ENCODE data around the gene EXO1.

GRCh38 chr1:241800640-241801039, 47.4 kb upstream of the EXO1 start:
- TF ChIP-seq, protein P1, sequence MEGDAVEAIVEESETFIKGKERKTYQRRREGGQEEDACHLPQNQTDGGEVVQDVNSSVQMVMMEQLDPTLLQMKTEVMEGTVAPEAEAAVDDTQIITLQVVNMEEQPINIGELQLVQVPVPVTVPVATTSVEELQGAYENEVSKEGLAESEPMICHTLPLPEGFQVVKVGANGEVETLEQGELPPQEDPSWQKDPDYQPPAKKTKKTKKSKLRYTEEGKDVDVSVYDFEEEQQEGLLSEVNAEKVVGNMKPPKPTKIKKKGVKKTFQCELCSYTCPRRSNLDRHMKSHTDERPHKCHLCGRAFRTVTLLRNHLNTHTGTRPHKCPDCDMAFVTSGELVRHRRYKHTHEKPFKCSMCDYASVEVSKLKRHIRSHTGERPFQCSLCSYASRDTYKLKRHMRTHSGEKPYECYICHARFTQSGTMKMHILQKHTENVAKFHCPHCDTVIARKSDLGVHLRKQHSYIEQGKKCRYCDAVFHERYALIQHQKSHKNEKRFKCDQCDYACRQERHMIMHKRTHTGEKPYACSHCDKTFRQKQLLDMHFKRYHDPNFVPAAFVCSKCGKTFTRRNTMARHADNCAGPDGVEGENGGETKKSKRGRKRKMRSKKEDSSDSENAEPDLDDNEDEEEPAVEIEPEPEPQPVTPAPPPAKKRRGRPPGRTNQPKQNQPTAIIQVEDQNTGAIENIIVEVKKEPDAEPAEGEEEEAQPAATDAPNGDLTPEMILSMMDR (conservative IDR thresholded peaks at IDR 0.05), result no peak
- no peak for TF ChIP-seq ZFX (IDR thresholded peaks at IDR 0.05)
